ENCODE data around the gene SLC25A23. TPM values are rescaled to one million over a fixed set of nuclear protein-coding genes. Genes with fewer than 3 reads are reported as not detected.
A peak's percentile ranks its signal among the peaks of the same experiment; 100 is the strongest.

Gene SLC25A23
- total RNA-seq, 1 experiment from 2014 or later = 67.6 TPM

DNA sequence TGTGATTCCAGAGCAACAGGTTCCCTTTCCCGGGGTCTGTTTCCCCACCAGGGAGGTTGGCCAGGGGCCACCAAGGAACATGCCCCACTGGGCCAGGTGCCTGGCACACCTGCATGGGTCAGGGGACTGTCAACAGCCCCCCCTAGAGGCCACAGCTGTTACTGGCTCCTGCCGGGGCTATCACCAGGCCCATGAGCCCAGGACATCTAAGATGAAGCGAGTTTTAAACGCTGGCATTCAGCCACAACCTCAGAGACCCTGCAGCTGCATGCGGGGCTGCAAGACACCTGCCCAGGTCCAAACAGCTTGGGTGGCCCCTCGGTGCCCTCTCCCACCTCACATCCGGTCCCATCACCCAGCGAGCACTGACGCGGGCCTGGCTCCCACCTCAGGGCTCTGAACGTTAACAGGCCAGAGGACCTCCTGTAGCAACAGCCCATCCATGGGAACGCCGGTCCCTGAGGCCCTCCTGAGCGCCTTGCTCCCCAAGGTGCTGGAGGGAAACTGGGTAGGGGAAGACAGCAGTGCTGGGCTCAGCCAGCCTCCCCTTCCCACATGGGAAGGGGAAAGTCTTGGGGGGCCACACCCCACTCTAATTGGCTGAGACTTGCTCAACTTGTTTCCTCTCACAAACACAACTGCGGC lies 47.0 kb downstream of the SLC25A23 start:
- Mint-ChIP-seq H3K36me3 (ENCODE audit: insufficient read depth, unreplicated experiment) (peaks cover 31% of the 10 kb centered on the region), H3K27ac (ENCODE audit: unreplicated experiment) (no peak overlapping the region), H3K27me3 (ENCODE audit: unreplicated experiment) (no peaks in the 10 kb centered on the region), H3K4me1 (ENCODE audit: low read depth, unreplicated experiment) (no peaks in the 10 kb centered on the region), H3K4me3 (ENCODE audit: low read depth, unreplicated experiment) (no peak overlapping the region), H3K9me3 (ENCODE audit: low read depth, unreplicated experiment) (no peaks in the 10 kb centered on the region)
- peak; percentile 48 for DNase-seq
- intact Hi-C loops (cut with micrococcal nuclease; ENCODE audit: unreplicated experiment) = no loop called here
- BruUV-seq (replicated peaks) = no TSS peak
- TF ChIP-seq CTCF (IDR thresholded peaks at IDR 0.05; ENCODE audit: unreplicated experiment) = no peak
- CTCF ChIA-PET = no interaction called here

DNA sequence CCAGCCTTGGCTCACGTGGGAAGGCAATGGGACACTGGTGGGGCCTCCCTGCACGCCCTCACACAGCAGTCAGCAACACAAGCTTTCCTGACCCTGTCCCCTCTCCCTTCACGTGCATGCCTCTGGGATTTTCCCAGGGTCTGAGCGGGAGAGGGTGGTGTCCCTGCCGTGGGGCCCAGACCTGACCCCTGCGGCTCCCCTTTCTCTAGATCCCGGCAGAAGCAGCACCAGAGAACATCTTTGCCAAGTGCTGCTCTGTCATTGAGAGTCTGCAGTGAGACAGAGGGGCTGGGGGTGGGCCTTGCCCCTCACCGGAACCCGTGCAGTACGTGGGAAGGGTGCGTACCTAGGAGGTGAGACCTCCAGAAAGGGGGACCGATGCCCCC lies 47.5 kb downstream of the SLC25A23 start:
- no peak overlapping the region for H3K4me3 Mint-ChIP-seq (ENCODE audit: low read depth, unreplicated experiment)
- BruUV-seq (replicated peaks) = no TSS peak
- intact Hi-C loops (cut with micrococcal nuclease; ENCODE audit: unreplicated experiment) = no loop called here
- H3K4me1 Mint-ChIP-seq (ENCODE audit: low read depth, unreplicated experiment) = no peaks in the 10 kb centered on the region
- DNase-seq = no peak
- TF ChIP-seq CTCF (IDR thresholded peaks at IDR 0.05; ENCODE audit: unreplicated experiment) = no peak
- CTCF ChIA-PET = no interaction called here
- H3K27me3 Mint-ChIP-seq (ENCODE audit: unreplicated experiment) = no peaks in the 10 kb centered on the region
- no peak overlapping the region for H3K27ac Mint-ChIP-seq (ENCODE audit: unreplicated experiment)
- peaks cover 31% of the 10 kb centered on the region for H3K36me3 Mint-ChIP-seq (ENCODE audit: insufficient read depth, unreplicated experiment)
- no peaks in the 10 kb centered on the region for H3K9me3 Mint-ChIP-seq (ENCODE audit: low read depth, unreplicated experiment)

DNA sequence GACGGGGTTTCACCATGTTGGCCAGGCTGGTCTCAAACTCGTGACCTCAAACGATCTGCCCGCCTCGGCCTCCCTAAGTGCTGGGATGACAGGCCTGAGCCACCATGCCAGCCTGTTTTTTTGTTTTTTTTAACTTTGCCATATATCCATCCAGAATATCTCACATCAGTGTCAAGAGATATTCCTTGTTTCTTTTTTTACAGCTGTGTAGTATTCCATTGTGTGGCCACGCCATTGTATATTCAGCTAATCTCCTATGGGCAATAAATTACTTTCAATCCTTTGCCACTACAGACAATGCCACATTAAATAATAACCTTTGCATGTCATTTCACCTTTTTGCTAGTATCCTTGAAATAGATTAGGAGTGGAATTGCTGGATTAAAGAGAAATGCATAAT lies 50.2 kb downstream of the SLC25A23 start:
- Mint-ChIP-seq H3K27me3 (ENCODE audit: unreplicated experiment) (no peaks in the 10 kb centered on the region), H3K4me3 (ENCODE audit: low read depth, unreplicated experiment) (no peak overlapping the region), H3K27ac (ENCODE audit: unreplicated experiment) (no peak overlapping the region), H3K9me3 (ENCODE audit: low read depth, unreplicated experiment) (no peaks in the 10 kb centered on the region), H3K36me3 (ENCODE audit: insufficient read depth, unreplicated experiment) (peaks cover 11% of the 10 kb centered on the region), H3K4me1 (ENCODE audit: low read depth, unreplicated experiment) (no peaks in the 10 kb centered on the region)
- TF ChIP-seq CTCF (IDR thresholded peaks at IDR 0.05; ENCODE audit: unreplicated experiment) = no peak
- no TSS peak for BruUV-seq (replicated peaks)
- intact Hi-C loops (cut with micrococcal nuclease; ENCODE audit: unreplicated experiment) = no loop called here
- CTCF ChIA-PET = interaction anchor here (0.6 kb wide), 1 partner anchor 319 kb away, joined by 3 read pairs; no protein-coding TSS in a partner anchor
- DNase-seq = no peak

DNA sequence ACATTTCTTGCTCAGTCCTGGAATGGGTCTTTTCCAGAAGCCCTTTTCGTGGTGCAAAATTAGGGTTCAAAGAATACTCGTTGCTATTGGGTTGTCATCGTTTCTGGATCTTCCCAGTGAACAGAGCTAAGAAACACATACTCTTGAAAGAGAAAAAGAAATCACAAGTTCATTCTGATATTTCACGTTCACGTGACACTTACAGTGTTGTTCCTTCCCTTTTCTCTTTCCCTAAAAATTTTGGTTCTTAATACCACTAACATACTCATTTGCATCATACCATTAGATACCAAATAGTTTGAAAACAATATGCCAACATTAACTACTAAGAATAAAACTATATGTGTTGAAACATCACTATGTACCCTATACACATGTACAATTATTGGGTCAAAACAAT lies 53.2 kb downstream of the SLC25A23 start:
- CTCF ChIA-PET = no interaction called here
- H3K9me3 Mint-ChIP-seq (ENCODE audit: low read depth, unreplicated experiment) = no peaks in the 10 kb centered on the region
- no peak for DNase-seq
- TF ChIP-seq CTCF (IDR thresholded peaks at IDR 0.05; ENCODE audit: unreplicated experiment) = no peak
- no peaks in the 10 kb centered on the region for H3K36me3 Mint-ChIP-seq (ENCODE audit: insufficient read depth, unreplicated experiment)
- no TSS peak for BruUV-seq (replicated peaks)
- no peak overlapping the region for H3K4me3 Mint-ChIP-seq (ENCODE audit: low read depth, unreplicated experiment)
- intact Hi-C loops (cut with micrococcal nuclease; ENCODE audit: unreplicated experiment) = no loop called here
- no peak overlapping the region for H3K27ac Mint-ChIP-seq (ENCODE audit: unreplicated experiment)
- no peaks in the 10 kb centered on the region for H3K27me3 Mint-ChIP-seq (ENCODE audit: unreplicated experiment)
- no peaks in the 10 kb centered on the region for H3K4me1 Mint-ChIP-seq (ENCODE audit: low read depth, unreplicated experiment)

All from Calu3 (cell line).